ENCODE data around the gene RPRML.
"Not testable (repeated sequence)": the region's sequence is repeated elsewhere in the genome, so short reads cannot be mapped to it uniquely, and the experiment has no call there.

The RPRML gene

GRCh38 chr17:46979147-46979863, at the start of gene RPRML:
TSS of gene RPRML (minus strand) at chr17:46979253. CDS start at chr17:46979007, 246 bp downstream.
- DNase-seq: peak in 1 of 2 donors; percentile 5

GRCh38 chr17:47016966-47017365, 37.9 kb upstream of the RPRML start:
- not testable (repeated sequence) for DNase-seq

- no peak for DNase-seq
These were observed 34.3 kb upstream of the RPRML start for GRCh38 chr17:47013341-47013740.

DNA sequence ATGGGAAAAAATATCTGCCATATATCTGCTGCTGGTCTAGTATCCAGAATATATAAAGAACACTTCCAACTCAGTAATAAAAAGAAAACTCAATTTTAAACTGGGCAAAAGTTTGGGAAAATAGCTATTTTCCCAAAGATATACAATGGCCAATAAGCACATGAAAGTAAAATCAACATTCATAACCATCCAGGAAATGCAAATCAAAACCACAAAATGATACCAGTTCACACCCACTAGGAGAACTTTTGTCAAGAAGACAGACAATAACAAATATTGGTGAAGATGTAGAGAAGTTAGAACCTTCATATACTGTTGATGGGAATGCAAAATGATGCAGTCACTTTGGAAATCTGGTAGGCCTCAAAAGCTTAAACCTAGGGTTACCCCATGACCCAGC, 33.4 kb upstream of the RPRML start:
- peak in 1 of 2 donors; percentile 3 for DNase-seq

- no peak for DNase-seq
These were observed 30.9 kb upstream of the RPRML start for GRCh38 chr17:47009759-47010594.

DNA sequence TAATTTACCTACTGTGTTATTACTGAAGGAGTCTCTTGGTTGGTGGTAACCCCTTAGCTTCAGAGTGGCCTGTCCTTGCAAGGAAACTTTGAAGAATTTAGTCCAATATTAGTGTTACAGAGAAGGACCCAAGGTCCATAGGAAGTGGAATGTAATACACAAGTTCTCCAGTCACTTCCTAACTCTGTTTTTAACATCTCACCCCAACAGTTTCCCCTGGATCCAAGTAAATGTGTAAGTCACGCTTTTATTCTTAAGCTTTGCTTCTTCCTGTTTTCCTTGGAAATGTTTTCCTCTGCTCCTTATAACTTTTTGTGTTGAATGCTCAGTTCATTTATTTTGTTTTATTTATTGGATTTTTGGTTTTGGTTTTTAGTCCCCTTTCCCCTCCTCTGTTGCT, 25.9 kb upstream of the RPRML start:
- no peak for DNase-seq

DNA sequence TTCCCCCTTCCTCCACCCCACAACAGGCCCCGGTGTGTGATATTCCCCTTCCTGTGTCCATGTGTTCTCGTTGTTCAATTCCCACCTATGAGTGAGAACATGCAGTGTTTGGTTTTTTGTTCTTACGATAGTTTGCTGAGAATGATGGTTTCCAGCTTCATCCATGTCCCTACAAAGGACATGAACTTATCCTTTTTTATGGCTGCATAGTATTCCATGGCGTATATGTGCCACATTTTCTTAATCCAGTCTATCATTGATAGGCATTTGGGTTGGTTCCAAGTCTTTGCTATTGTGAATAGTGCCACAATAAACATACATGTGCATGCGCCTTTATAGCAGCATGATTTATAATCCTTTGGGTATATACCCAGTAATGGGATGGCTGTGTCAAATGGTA, 24.8 kb upstream of the RPRML start:
- DNase-seq: not testable (repeated sequence)

- DNase-seq: no peak
These were observed 17.0 kb upstream of the RPRML start for GRCh38 chr17:46995841-46996571.

DNA sequence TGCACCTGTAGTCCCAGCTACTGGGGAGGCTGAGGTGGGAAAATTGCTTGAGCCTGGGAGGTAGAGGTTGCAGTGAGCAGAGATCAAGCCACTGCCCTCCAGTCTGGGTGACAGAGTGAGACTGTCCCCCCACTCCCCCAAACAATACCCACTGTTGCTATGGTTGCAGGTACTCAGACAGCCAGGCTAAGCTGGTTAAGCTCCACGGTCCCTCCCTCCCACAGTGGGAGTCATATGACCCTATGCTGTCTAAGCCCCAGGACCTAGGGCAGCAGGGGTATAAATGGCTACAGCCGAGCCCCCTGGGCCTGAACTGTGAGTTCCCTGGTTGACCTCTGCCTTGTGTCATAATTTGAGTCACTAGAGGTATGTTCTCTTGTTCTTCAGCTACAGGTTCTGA, 15.9 kb upstream of the RPRML start:
- no peak for DNase-seq

- DNase-seq: no peak
These were observed 12.6 kb upstream of the RPRML start for GRCh38 chr17:46991617-46992016.

DNA sequence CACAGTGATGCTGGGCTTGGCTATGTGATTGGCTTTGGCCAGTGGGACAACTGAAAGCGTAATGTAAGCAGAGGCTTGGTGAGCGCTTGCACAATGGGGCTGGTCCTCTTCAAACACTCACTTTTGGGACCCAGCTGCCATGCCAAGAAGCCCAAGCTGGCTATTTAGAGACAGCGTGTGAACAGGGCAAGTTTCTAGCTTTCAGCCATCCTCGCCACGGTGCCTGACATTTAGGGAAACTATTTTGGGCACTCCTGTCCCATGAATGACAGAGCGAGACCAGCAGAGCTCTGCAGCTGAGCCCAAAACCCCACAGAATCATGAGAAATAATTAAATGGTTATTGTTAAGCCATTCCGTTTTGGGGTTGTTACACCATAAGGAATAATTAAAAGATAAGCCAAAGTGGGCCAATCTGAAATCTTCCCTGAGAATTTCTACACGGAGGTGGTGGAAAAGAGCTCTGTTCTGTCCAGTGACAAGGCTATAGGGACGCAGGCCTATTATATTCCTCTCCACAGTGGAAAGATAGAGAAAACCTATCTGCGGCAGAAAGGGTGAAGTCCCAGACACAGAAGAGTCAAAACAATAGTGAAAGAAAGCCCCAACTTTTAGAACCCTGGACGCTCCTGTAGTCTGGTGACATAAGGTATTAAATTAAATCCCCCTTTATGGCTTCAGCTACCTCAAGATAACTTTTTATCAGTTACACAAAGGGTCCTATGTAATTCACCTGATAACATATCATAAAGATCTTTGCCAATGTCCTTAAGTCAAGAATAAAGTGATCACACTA, 10.8 kb upstream of the RPRML start:
- DNase-seq: no peak

- DNase-seq: not testable (repeated sequence)
These were observed 8.9 kb upstream of the RPRML start for GRCh38 chr17:46987927-46988326.

DNA sequence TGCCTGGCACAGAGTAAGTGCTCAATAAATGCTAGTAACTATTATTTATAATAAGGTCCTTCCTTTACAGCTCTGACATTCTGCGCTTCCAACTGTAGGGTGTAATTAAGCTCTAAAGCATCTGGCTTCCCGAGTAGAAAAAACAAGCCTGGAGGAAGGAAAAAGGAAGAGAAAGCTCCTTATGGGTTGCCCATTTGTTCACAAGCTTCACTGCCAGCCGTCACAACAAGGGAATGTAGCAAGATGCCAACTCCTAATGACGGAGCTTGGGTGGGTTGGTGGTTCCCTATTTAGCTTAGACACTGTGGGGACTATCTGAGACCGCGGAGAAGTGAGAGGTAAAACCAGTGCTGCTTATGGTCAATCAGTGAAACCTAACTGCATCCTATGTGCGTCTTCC, 7.3 kb upstream of the RPRML start:
- DNase-seq: no peak

GRCh38 chr17:46984892-46985291, 5.8 kb upstream of the RPRML start:
- DNase-seq: no peak

DNA sequence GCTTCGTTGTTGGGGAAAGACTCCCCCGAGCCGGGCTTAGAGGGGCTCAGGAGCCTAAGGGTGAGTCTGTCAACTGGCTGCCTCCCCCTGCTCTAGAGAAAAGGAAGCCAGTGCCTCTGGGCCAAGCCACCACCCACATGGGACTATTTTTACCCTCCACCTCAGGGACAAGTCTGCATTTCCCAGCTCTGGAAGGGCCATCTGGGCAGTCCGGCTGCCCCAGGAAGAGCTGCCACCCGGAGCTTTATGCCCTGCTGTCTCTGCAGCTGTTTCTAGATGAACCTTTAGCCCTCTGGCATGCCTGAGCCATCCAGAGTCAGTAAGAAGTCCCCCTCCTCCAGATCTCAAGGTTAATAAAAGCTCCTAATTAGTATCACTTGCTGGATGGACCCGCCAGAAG, 5.3 kb upstream of the RPRML start:
- DNase-seq: no peak

DNA sequence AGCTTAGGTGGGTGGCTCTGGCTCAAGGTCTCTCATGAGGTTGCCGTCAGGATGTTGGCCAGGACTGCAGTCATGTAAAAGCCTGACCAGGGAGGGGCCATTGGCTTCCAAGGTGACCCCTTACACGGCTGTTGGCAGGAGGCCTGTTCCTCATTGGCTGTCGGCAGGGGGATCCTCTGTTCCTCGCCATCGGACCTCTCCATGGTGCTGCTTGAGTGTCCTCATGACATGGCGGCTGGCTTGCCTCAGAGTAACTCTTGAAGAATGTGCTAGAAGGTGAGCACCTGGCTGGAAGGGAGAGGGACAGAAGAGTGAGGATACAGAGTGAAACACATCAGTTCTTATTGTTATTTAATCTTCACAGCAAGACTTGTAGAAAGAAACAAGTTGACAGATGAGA, 4.7 kb upstream of the RPRML start:
- no peak for DNase-seq

DNA sequence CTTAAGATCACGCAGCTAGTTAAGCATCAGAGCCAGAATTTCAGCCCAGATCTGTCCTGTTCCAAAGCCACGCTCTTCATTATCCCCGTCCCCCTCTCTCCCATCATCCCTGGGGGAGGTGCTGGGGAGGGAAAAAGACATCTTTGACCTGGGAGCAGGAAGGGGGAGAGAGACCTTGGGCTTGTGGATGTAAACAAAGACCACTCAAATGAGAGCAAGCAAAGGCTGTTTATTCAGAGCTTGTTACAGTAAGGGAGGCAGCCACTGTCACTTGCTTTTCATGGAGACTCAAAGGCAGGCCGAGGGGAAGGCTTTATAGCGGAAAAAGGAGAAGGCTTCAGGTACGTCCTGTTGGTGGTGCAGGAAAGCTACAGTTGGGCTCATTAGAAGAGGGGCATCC, 3.5 kb upstream of the RPRML start:
- no peak for DNase-seq

GRCh38 chr17:46978489-46979146, 435 bp downstream of the RPRML start:
- DNase-seq: no peak

GRCh38 chr17:46977750-46978488, 1.1 kb downstream of the RPRML start:
- DNase-seq: no peak

DNA sequence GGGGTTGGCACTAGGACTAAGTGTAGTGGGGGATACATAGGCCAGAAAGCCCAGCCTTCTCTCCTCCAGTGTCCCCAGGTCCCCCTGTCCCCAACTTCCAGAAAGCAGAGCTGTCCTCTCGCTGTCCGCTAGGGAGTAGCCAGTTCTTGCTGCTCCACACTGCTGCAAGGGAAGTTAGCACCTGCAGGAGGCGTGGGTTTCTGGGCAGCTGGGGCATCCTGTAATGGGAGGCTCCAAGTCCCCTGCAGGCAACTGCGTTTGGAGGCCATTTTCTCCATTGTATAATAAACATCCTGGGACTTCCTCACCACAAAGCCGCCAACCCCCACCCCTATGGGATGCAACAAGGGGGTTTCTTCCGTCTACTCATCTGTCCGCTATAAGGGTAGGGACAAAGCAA, 1.7 kb downstream of the RPRML start:
- no peak for DNase-seq

- no peak for DNase-seq
These were observed 2.3 kb downstream of the RPRML start for GRCh38 chr17:46976626-46977270.

All from CD4-positive, alpha-beta T cell treated with Interleukin-4 for 1 hour (primary cell).